HepG2 (cell line): ENCODE measurements around the gene CACNA1C. TPM values are rescaled to one million over a fixed set of nuclear protein-coding genes. Genes with fewer than 3 reads are reported as not detected.

Experiments used
- ATAC-seq: fragments of 200-7000 bp; cut with Tn5 transposase; 3 replicates; pipeline ENCODE4 v1.9.1; 2020; ENCODE audit warnings: mild to moderate bottlenecking, moderate library complexity
- BruUV-seq: library from RNA; stranded (reverse); fragments of 400-500 nt; replicated peaks from 2 replicates; lab custom pipeline; 2021; lab: Mats Ljungman, UMichigan
- CTCF ChIA-PET: fragments of 300-600 bp; formaldehyde crosslinking; extraction: SDS; loops from one replicate; lab custom pipeline; 2021; ENCODE audit warnings: low total read pairs, inconsistent platforms, low intra/inter-chr PET ratio; lab: Yijun Ruan, JAX
- POLR2A ChIA-PET: fragments of 350-600 bp; sonication (Branson Sonifier 250); formaldehyde crosslinking; loops from one replicate; lab custom pipeline; 2020; ENCODE audit warnings: antibody characterized with exemption, inconsistent platforms; lab: Yijun Ruan, JAX
- DNase-seq: peaks from one replicate; pipeline ENCODE4 v3.0.0-alpha.2; 2015; ENCODE audit warnings: low spot score
- FAIRE-seq: peaks from 3 replicates; lab custom pipeline; 2011; peaks lifted over from hg19 to GRCh38; lab: Jason Lieb, UNC
- H2AFZ ChIP-seq: one replicate; pipeline ENCODE4 v1.6.1; 2011; ENCODE audit warnings: low read length, inconsistent platforms
- H3K27ac ChIP-seq: fragments of 300-600 bp; 3 replicates; pipeline ENCODE4 v1.8.0; 2011; ENCODE audit warnings: mixed run types, mild to moderate bottlenecking, mixed read lengths, low read length, inconsistent platforms; ENCODE audit not compliant: insufficient read depth; ENCODE audit errors: extremely low read length
- H3K27me3 ChIP-seq, 2 experiments: fragments of 200-600 bp in 1 of 2; 2 replicates in 1 of 2; 3 replicates in 1 of 2; pipeline versions ENCODE4 v1.6.0 to v1.8.0; 2011; ENCODE audit warnings: low read length in 2 of 2, mild to moderate bottlenecking in 2 of 2, moderate library complexity in 2 of 2, inconsistent platforms in 1 of 2; ENCODE audit not compliant: insufficient read depth in 2 of 2, control insufficient read depth in 1 of 2
- H3K36me3 ChIP-seq, 2 experiments: fragments of 200-600 bp in 1 of 2; replicated peaks in 1 of 2; 2 replicates in 1 of 2; 3 replicates in 1 of 2; pipeline versions ENCODE4 v1.5.1 to v1.8.0; 2011; ENCODE audit warnings: low read length in 2 of 2, inconsistent platforms in 1 of 2; ENCODE audit not compliant: insufficient read depth in 2 of 2, control insufficient read depth in 1 of 2
- H3K4me1 ChIP-seq: 2 replicates; pipeline ENCODE4 v1.5.1; 2012; ENCODE audit warnings: low read length, inconsistent platforms; ENCODE audit not compliant: insufficient read depth
- H3K4me2 ChIP-seq: 2 replicates; pipeline ENCODE4 v1.6.0; 2011; ENCODE audit warnings: low read depth, low read length, inconsistent platforms
- H3K4me3 ChIP-seq, 3 experiments: fragments of 200-600 bp in 1 of 3; sonication (generic), shearing (Covaris generic) in 1 of 3; replicated peaks in 1 of 3; 2 replicates each; pipeline ENCODE4 v1.5.1; 2011 to 2016; ENCODE audit warnings: low read length in 3 of 3, inconsistent platforms in 2 of 3, low read depth in 2 of 3, mild to moderate bottlenecking in 2 of 3, control low read depth in 1 of 3, mixed read lengths in 1 of 3; ENCODE audit not compliant: insufficient read depth in 1 of 3
- H3K79me2 ChIP-seq: one replicate; pipeline ENCODE4 v1.6.1; 2011; ENCODE audit warnings: low read length, inconsistent platforms; ENCODE audit not compliant: insufficient read depth
- H3K9ac ChIP-seq: 2 replicates; pipeline ENCODE4 v1.6.0; 2011; ENCODE audit warnings: mild to moderate bottlenecking, low read depth, low read length, inconsistent platforms; ENCODE audit not compliant: insufficient read depth
- H3K9me3 ChIP-seq: 2 replicates; pipeline ENCODE4 v1.5.1; 2012; ENCODE audit warnings: mild to moderate bottlenecking, low read length
- H4K20me1 ChIP-seq: 2 replicates; pipeline ENCODE4 v1.6.0; 2011; ENCODE audit warnings: inconsistent platforms, mild to moderate bottlenecking, low read length, moderate library complexity; ENCODE audit not compliant: insufficient read depth
- BRF2 ChIP-seq: sonication (generic); formaldehyde crosslinking; IDR thresholded peaks from 2 replicates; pipeline ENCODE4 v1.8.1; 2022; ENCODE audit warnings: mild to moderate bottlenecking, missing genetic modification reagents
- ESRRA ChIP-seq: sonication (generic); formaldehyde crosslinking; IDR thresholded peaks from 2 replicates; pipeline ENCODE4 v1.5.1; 2020; ENCODE audit warnings: mild to moderate bottlenecking, low read depth, missing genetic modification reagents
- HOXA9 ChIP-seq: sonication (generic); formaldehyde crosslinking; IDR thresholded peaks from 2 replicates; pipeline ENCODE4 v1.8.1; 2022; ENCODE audit warnings: missing genetic modification reagents, mild to moderate bottlenecking, moderate library complexity, borderline replicate concordance
- NR2F6 ChIP-seq, 2 experiments: IDR thresholded peaks; 2 replicates each; pipeline ENCODE4 v1.6.1; 2016; ENCODE audit warnings: antibody characterized with exemption in 1 of 2, mild to moderate bottlenecking in 1 of 2
- RFX3 ChIP-seq: IDR thresholded peaks from 2 replicates; pipeline ENCODE4 v1.6.1; 2016; ENCODE audit warnings: missing biosample characterization, missing genetic modification reagents
- SCMH1 ChIP-seq: sonication (generic); formaldehyde crosslinking; IDR thresholded peaks from 2 replicates; pipeline ENCODE4 v1.9.0; 2021; ENCODE audit warnings: missing genetic modification reagents, mild to moderate bottlenecking, borderline replicate concordance
- U2AF1 ChIP-seq: fragments of 200-400 bp; formaldehyde crosslinking; optimal IDR thresholded peaks from 2 replicates; pipeline ENCODE3; 2017; ENCODE audit warnings: mild to moderate bottlenecking, low read depth, low read length
- ZNF589 ChIP-seq: sonication (generic); formaldehyde crosslinking; conservative IDR thresholded peaks from 2 replicates; pipeline ENCODE4 v1.8.0; 2022; ENCODE audit warnings: mild to moderate bottlenecking, moderate library complexity, missing genetic modification reagents
- ZNF629 ChIP-seq: sonication (generic); formaldehyde crosslinking; conservative IDR thresholded peaks from 2 replicates; pipeline ENCODE4 v1.5.0; 2020; ENCODE audit warnings: missing genetic modification reagents
- ZNF660 ChIP-seq: sonication (generic); formaldehyde crosslinking; IDR thresholded peaks from 2 replicates; pipeline ENCODE4 v1.5.1; 2020; ENCODE audit warnings: mild to moderate bottlenecking, low read depth, missing genetic modification reagents, borderline replicate concordance
- WGBS: methylation state at CpG from one replicate; pipeline ENCODE4 v1.1.6; 2017; ENCODE audit warnings: low lambda C conversion rate; 5-methylcytosine and 5-hydroxymethylcytosine counted together
- in situ Hi-C: cut with HindIII; loops from 2 replicates; pipeline ENCODE4 v1.10.0; 2017; ENCODE audit warnings: low pct_unique_long_range_greater_than_20kb; ENCODE audit not compliant: extremely low pct_ligation_motif_present
- intact Hi-C: fragments of 100-400 bp; cut with micrococcal nuclease; formaldehyde crosslinking; loops from one replicate; pipeline ENCODE4 v1.10.0; 2022; ENCODE audit not compliant: unreplicated experiment
- polyA plus RNA-seq, 8 experiments: library from polyadenylated mRNA; depleted of rRNA in 3 of 8; stranded (reverse) in 7 of 8; unstranded in 1 of 8; fragments of >200 nt; fragmentation: Illumina TruSeq in 4 of 8; extraction: Trizol in 4 of 8; gene quantifications; 2 replicates each; pipeline versions ENCODE4 v1.2.1 to v1.2.3, GENCODE V29; 2011 to 2016; ENCODE audit warnings: low read depth in 4 of 8, missing spikeins in 1 of 8, mixed read lengths in 1 of 8; ENCODE audit not compliant: insufficient read depth in 1 of 8
- total RNA-seq, 5 experiments: library from RNA; depleted of rRNA; stranded (reverse); fragments of >200 nt; fragmentation: Illumina TruSeq; extraction: Trizol; gene quantifications; 2 replicates each; pipeline ENCODE4 v1.2.3, GENCODE V29; 2016; ENCODE audit warnings: low read depth in 1 of 5

Gene CACNA1C
- total and polyA plus RNA-seq, 2 of the 13 experiments (the other 11 are each of a cell fraction or from before 2014, with no cell fraction given): not detected

- TF ChIP-seq SCMH1 (CRISPR knock-in tag): no peak
- no peak for TF ChIP-seq NR2F6 (IDR thresholded peaks at IDR 0.05)
- no peak for TF ChIP-seq NR2F6 (CRISPR knock-in tag; IDR thresholded peaks at IDR 0.05)
- TF ChIP-seq RFX3 (CRISPR knock-in tag): no peak
- no peak for TF ChIP-seq ZNF660
- TF ChIP-seq U2AF1: no peak
- TF ChIP-seq ESRRA (CRISPR knock-in tag): no peak
Observed at GRCh38 chr12:2149091-2149490, 96.3 kb downstream of the CACNA1C start (continued).

- 50% methylated on average over 2 of the region's 3 CpGs for WGBS
- FAIRE-seq: no peak
- Histone ChIP-seq H3K4me2 (no peak overlapping the region), H3K9ac (no peak overlapping the region), H3K9me3 (no peaks in the 10 kb centered on the region), H2AFZ (no peak overlapping the region), H3K79me2 (no peaks in the 10 kb centered on the region), H3K4me1 (no peaks in the 10 kb centered on the region), H3K4me3 (no peak overlapping the region), H3K36me3 (no peaks in the 10 kb centered on the region), H3K27me3 (peaks cover 3 to 20% of the 10 kb centered on the region in 2 experiments; a peak in 4 of 5 replicates), H3K27ac (no peak overlapping the region), H4K20me1 (no peaks in the 10 kb centered on the region)
- in situ Hi-C loops: no loop called here
- BruUV-seq: no TSS peak
- no peak for DNase-seq
- intact Hi-C loops: no loop called here
- TF ChIP-seq ZNF629 (no peak), BRF2 (CRISPR knock-in tag) (no peak), ZNF589 (CRISPR knock-in tag) (no peak), HOXA9 (CRISPR knock-in tag) (no peak)
- ChIA-PET CTCF (no interaction called here), POLR2A (no interaction called here)
- no peak for ATAC-seq
Observed at GRCh38 chr12:2150833-2151232, 98.0 kb downstream of the CACNA1C start.
